ENCODE data around the gene WASHC1.
"Not testable (repeated sequence)": the region's sequence is repeated elsewhere in the genome, so short reads cannot be mapped to it uniquely, and the experiment has no call there.

WASHC1 gene

GRCh38 chr9:21621-22020 lies 7.6 kb downstream of the WASHC1 start:
- POLR2A ChIA-PET; DNase-seq (ENCODE audit: extremely low spot score); CTCF ChIA-PET: not testable (repeated sequence)

- CTCF ChIA-PET; DNase-seq (ENCODE audit: extremely low spot score); POLR2A ChIA-PET: not testable (repeated sequence)
Measured at GRCh38 chr9:16875-17274, 12.4 kb downstream of the WASHC1 start.

- POLR2A ChIA-PET; DNase-seq (ENCODE audit: extremely low spot score); CTCF ChIA-PET: not testable (repeated sequence)
Measured at GRCh38 chr9:14129-14809, 15.0 kb downstream of the WASHC1 start.

- DNase-seq (ENCODE audit: extremely low spot score); POLR2A ChIA-PET; CTCF ChIA-PET: not testable (repeated sequence)
Measured at GRCh38 chr9:11206-11605, 18.1 kb downstream of the WASHC1 start.

- POLR2A ChIA-PET; DNase-seq (ENCODE audit: extremely low spot score); CTCF ChIA-PET: not testable (repeated sequence)
Measured at GRCh38 chr9:10653-11053, 18.6 kb downstream of the WASHC1 start.

GRCh38 chr9:10207-10606 lies 19.0 kb downstream of the WASHC1 start:
- DNase-seq (ENCODE audit: extremely low spot score); POLR2A ChIA-PET; CTCF ChIA-PET: not testable (repeated sequence)
